ENCODE results near the gene RPL10A. TPM values are rescaled to one million over a fixed set of nuclear protein-coding genes. Genes with fewer than 3 reads are reported as not detected.

RPL10A gene
- polyA plus RNA-seq, 1 of the 3 experiments (the other 2 are of a cell fraction), result 3,548 TPM

DNA sequence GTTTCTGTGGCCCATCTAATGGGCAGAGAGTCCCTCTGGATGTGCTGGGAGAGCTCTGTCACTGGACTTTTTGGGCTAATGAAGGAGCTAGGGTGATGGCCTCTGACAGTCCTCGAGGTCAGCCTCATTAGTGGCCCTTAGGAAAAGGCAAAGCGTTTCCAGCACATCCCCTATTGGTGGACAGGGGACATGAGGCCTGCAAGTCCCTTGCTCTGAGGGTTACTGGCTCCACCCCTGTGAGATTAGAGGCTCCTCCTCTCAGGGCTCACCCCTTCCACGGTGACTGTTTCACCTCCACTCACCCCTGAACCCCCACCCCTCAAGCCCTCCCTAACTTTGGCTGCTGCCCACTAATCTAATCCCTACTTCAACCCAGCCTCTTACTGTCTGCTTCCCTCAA is 28.9 kb upstream of the RPL10A start:
- CTCF ChIA-PET, result interaction anchor here (2.8 kb wide), 1 partner anchor 10 kb away, joined by 18 read pairs; no protein-coding TSS in a partner anchor

DNA sequence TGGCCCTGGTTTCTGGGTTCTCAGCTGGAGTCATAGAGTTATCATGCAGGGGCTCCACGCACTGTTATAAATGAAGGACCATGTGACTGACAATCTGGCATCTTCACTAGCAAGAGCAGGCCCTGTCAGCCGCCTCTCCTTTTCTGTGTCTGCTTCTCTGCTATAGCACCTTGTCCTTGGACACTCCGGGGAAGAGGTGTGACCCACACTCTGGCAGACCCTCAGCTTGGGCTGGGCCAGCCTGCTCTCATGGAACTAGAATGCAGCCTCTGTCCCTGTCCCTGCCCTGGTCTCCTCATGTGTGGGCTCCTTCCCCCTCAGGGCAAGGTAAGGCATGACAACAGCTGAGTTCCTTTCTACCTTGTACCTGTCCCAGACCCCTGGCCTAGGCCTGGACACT is 27.0 kb upstream of the RPL10A start:
- Histone ChIP-seq H3K36me3 (replicated peaks in 1 of 2; ENCODE audit: control insufficient read depth in 1 of 2, insufficient read depth in 2 of 2, low read length in 1 of 2) (no peaks in the 10 kb centered on the region), H3K79me2 (ENCODE audit: insufficient read depth) (no peaks in the 10 kb centered on the region), H3F3A (replicated peaks; ENCODE audit: insufficient read depth) (no peaks in the 10 kb centered on the region), H3K9me3 (no peaks in the 10 kb centered on the region), H3K27me3 (ENCODE audit: insufficient read depth) (no peaks in the 10 kb centered on the region), H3K9me2 (no peaks in the 10 kb centered on the region), H3K9ac (no peak overlapping the region), H4K20me1 (ENCODE audit: insufficient read depth) (no peaks in the 10 kb centered on the region), H3K4me2 (no peak overlapping the region), H2AFZ (ENCODE audit: low read depth) (no peak overlapping the region), H3K4me3 (ENCODE audit: low read depth in 2 of 2, low read length in 1 of 2) (no peak overlapping the region), H3K27ac (ENCODE audit: low read depth in 2 of 2, low read length in 1 of 2) (no peak overlapping the region), H3K4me1 (ENCODE audit: control insufficient read depth in 1 of 2, insufficient read depth in 2 of 2, low read depth in 1 of 2, low read length in 1 of 2) (no peaks in the 10 kb centered on the region)
- ChIA-PET POLR2A (no interaction called here), CTCF (interaction anchor here (0.8 to 1.6 kb wide), 2 partner anchors 40 to 99 kb away, joined by 3 to 7 read pairs; partner anchors contain the start of gene PPARD)
- WGBS (ENCODE audit: low lambda C conversion rate), result 94% methylated on average over 3 of the region's 3 CpGs
- no peak for DNase-seq
- no peak for TF ChIP-seq FOXJ3 (CRISPR knock-in tag; IDR thresholded peaks at IDR 0.05)
- no peak for TF ChIP-seq CHD2 (IDR thresholded peaks at IDR 0.05; ENCODE audit: low read length, partially characterized antibody)
- TF ChIP-seq GATA2 (CRISPR knock-in tag; IDR thresholded peaks at IDR 0.05), result no peak
- no peak for TF ChIP-seq FOSL2 (IDR thresholded peaks at IDR 0.05; ENCODE audit: borderline replicate concordance, low read depth)
- no peak for TF ChIP-seq RAD21 (IDR thresholded peaks at IDR 0.05; ENCODE audit: low read length)
- TF ChIP-seq EP300 (IDR thresholded peaks at IDR 0.05; ENCODE audit: borderline replicate concordance in 1 of 2, low read depth in 1 of 2, low read length in 1 of 2), result no peak
- no peak for TF ChIP-seq GABPA (IDR thresholded peaks at IDR 0.05; ENCODE audit: low read depth)
- no peak for TF ChIP-seq TEAD4 (IDR thresholded peaks at IDR 0.05; ENCODE audit: borderline replicate concordance, insufficient read depth)
- TF ChIP-seq TAF1 (IDR thresholded peaks at IDR 0.05; ENCODE audit: borderline replicate concordance, low read depth, low read length), result no peak
- TF ChIP-seq, protein P1, sequence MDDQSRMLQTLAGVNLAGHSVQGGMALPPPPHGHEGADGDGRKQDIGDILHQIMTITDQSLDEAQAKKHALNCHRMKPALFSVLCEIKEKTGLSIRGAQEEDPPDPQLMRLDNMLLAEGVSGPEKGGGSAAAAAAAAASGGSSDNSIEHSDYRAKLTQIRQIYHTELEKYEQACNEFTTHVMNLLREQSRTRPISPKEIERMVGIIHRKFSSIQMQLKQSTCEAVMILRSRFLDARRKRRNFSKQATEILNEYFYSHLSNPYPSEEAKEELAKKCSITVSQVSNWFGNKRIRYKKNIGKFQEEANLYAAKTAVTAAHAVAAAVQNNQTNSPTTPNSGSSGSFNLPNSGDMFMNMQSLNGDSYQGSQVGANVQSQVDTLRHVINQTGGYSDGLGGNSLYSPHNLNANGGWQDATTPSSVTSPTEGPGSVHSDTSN (IDR thresholded peaks at IDR 0.05), result no peak
- TF ChIP-seq, protein P2, sequence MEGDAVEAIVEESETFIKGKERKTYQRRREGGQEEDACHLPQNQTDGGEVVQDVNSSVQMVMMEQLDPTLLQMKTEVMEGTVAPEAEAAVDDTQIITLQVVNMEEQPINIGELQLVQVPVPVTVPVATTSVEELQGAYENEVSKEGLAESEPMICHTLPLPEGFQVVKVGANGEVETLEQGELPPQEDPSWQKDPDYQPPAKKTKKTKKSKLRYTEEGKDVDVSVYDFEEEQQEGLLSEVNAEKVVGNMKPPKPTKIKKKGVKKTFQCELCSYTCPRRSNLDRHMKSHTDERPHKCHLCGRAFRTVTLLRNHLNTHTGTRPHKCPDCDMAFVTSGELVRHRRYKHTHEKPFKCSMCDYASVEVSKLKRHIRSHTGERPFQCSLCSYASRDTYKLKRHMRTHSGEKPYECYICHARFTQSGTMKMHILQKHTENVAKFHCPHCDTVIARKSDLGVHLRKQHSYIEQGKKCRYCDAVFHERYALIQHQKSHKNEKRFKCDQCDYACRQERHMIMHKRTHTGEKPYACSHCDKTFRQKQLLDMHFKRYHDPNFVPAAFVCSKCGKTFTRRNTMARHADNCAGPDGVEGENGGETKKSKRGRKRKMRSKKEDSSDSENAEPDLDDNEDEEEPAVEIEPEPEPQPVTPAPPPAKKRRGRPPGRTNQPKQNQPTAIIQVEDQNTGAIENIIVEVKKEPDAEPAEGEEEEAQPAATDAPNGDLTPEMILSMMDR (IDR thresholded peaks at IDR 0.05), result no peak
- no peak for TF ChIP-seq NRF1 (IDR thresholded peaks at IDR 0.05; ENCODE audit: low read depth, low read length)

More for the DNA sequence above, 28.9 kb upstream of the RPL10A start:
- no peak overlapping the region for H3K4me3 ChIP-seq (ENCODE audit: low read depth in 2 of 2, low read length in 1 of 2)
- no peak overlapping the region for H3K9ac ChIP-seq
- H3K79me2 ChIP-seq (ENCODE audit: insufficient read depth), result no peaks in the 10 kb centered on the region
- no peak for DNase-seq
- POLR2A ChIA-PET, result interaction anchor here (0.6 kb wide), 1 partner anchor 134 kb away, joined by 4 read pairs; no protein-coding TSS in a partner anchor
- no peaks in the 10 kb centered on the region for H4K20me1 ChIP-seq (ENCODE audit: insufficient read depth)
- WGBS (ENCODE audit: low lambda C conversion rate), result 0% methylated on average over 2 of the region's 3 CpGs
- H2AFZ ChIP-seq (ENCODE audit: low read depth), result no peak overlapping the region
- H3K36me3 ChIP-seq (replicated peaks in 1 of 2; ENCODE audit: control insufficient read depth in 1 of 2, insufficient read depth in 2 of 2, low read length in 1 of 2), result no peaks in the 10 kb centered on the region
- H3K27me3 ChIP-seq (ENCODE audit: insufficient read depth), result no peaks in the 10 kb centered on the region
- H3K4me1 ChIP-seq (ENCODE audit: control insufficient read depth in 1 of 2, insufficient read depth in 2 of 2, low read depth in 1 of 2, low read length in 1 of 2), result peaks cover 0 to 2% of the 10 kb centered on the region in 2 experiments; a peak in 1 of 4 replicates
- no peaks in the 10 kb centered on the region for H3K9me2 ChIP-seq
- TF ChIP-seq, protein P3, sequence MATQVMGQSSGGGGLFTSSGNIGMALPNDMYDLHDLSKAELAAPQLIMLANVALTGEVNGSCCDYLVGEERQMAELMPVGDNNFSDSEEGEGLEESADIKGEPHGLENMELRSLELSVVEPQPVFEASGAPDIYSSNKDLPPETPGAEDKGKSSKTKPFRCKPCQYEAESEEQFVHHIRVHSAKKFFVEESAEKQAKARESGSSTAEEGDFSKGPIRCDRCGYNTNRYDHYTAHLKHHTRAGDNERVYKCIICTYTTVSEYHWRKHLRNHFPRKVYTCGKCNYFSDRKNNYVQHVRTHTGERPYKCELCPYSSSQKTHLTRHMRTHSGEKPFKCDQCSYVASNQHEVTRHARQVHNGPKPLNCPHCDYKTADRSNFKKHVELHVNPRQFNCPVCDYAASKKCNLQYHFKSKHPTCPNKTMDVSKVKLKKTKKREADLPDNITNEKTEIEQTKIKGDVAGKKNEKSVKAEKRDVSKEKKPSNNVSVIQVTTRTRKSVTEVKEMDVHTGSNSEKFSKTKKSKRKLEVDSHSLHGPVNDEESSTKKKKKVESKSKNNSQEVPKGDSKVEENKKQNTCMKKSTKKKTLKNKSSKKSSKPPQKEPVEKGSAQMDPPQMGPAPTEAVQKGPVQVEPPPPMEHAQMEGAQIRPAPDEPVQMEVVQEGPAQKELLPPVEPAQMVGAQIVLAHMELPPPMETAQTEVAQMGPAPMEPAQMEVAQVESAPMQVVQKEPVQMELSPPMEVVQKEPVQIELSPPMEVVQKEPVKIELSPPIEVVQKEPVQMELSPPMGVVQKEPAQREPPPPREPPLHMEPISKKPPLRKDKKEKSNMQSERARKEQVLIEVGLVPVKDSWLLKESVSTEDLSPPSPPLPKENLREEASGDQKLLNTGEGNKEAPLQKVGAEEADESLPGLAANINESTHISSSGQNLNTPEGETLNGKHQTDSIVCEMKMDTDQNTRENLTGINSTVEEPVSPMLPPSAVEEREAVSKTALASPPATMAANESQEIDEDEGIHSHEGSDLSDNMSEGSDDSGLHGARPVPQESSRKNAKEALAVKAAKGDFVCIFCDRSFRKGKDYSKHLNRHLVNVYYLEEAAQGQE (IDR thresholded peaks at IDR 0.05; ENCODE audit: low read depth, low read length), result no peak
- no peak for TF ChIP-seq NFIC (IDR thresholded peaks at IDR 0.05; ENCODE audit: borderline replicate concordance)
- TF ChIP-seq YY1 (IDR thresholded peaks at IDR 0.05; ENCODE audit: low read depth), result no peak
- TF ChIP-seq, protein P4, sequence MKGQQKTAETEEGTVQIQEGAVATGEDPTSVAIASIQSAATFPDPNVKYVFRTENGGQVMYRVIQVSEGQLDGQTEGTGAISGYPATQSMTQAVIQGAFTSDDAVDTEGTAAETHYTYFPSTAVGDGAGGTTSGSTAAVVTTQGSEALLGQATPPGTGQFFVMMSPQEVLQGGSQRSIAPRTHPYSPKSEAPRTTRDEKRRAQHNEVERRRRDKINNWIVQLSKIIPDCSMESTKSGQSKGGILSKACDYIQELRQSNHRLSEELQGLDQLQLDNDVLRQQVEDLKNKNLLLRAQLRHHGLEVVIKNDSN (IDR thresholded peaks at IDR 0.05; ENCODE audit: borderline replicate concordance, low read depth), result no peak
- no peak for TF ChIP-seq SIN3A (IDR thresholded peaks at IDR 0.05; ENCODE audit: borderline replicate concordance, low read depth, low read length)
- TF ChIP-seq NRF1 (IDR thresholded peaks at IDR 0.05; ENCODE audit: low read depth, low read length), result no peak
- TF ChIP-seq, protein P5, sequence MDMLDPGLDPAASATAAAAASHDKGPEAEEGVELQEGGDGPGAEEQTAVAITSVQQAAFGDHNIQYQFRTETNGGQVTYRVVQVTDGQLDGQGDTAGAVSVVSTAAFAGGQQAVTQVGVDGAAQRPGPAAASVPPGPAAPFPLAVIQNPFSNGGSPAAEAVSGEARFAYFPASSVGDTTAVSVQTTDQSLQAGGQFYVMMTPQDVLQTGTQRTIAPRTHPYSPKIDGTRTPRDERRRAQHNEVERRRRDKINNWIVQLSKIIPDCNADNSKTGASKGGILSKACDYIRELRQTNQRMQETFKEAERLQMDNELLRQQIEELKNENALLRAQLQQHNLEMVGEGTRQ (IDR thresholded peaks at IDR 0.05; ENCODE audit: borderline replicate concordance, low read depth, low read length), result no peak
- no peak for TF ChIP-seq TAF1 (IDR thresholded peaks at IDR 0.05; ENCODE audit: borderline replicate concordance, low read depth, low read length)
- no peak for TF ChIP-seq GATA2 (CRISPR knock-in tag; IDR thresholded peaks at IDR 0.05)
- no peaks in the 10 kb centered on the region for H3F3A ChIP-seq (replicated peaks; ENCODE audit: insufficient read depth)
- no peaks in the 10 kb centered on the region for H3K9me3 ChIP-seq
- H3K4me2 ChIP-seq, result no peak overlapping the region
- no peak overlapping the region for H3K27ac ChIP-seq (ENCODE audit: low read depth in 2 of 2, low read length in 1 of 2)

Data from SK-N-SH (cell line).